Measurements from ENCODE around the gene VAV1. TPM values are rescaled to one million over a fixed set of nuclear protein-coding genes. Genes with fewer than 3 reads are reported as not detected.

The VAV1 gene
- total RNA-seq, 1 experiment from 2014 or later, result not detected

DNA sequence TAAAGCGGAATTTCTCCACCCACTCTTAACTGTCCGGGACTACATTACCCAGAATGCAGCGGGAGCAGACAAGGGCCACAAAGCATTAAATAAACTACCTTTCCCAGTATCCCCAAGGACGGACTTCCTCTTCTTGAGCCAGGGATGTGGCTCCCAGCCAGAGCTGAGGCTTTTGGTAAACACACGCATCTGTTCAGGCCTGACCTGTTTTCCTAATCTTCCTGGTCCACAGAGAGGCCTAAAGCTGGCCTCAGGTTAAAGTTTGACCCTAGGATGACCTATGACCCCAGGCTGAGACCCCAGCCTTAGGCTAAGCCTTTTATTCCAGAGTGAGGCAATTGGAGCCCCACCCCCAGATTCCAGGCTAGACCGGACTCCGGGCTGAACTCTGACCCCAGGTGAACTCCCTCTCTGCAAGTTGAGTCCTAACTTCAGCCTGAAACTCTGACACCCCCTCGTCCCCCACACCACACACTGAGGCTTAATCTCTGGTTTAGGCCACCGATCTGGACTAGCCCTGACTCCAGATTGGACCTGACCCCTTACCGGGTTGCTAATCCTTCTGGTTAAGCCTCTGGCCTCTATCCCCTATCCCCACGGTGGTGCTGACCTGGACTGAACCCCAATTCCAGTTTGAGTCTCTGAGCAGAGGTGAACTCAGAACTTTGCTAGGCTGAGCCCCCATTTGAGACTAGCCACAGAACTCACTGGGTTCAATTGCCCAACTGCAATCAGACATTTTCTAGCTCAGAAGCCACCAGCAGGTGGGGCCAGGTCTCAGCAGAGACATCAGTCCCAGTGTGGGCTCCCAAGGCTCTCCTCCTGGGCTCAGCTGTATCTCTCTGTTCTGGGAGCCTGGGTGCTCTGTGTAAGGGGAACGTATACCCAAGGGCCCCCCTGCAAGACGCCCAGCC, 34.4 kb upstream of the VAV1 start:
- no peaks in the 10 kb centered on the region for H3K9me3 Mint-ChIP-seq (ENCODE audit: unreplicated experiment)
- H3K27ac Mint-ChIP-seq (ENCODE audit: unreplicated experiment), result peak overlapping the region; percentile 99
- H3K4me1 Mint-ChIP-seq (ENCODE audit: low read depth, unreplicated experiment), result peaks cover 17% of the 10 kb centered on the region
- Histone ChIP-seq H3K9me3 (no peaks in the 10 kb centered on the region), H3K36me3 (ENCODE audit: control insufficient read depth, insufficient read depth, low read length) (peaks cover 5% of the 10 kb centered on the region), H3K27me3 (replicated peaks; ENCODE audit: control insufficient read depth, insufficient read depth, low read length) (no peaks in the 10 kb centered on the region), H3K4me1 (peaks cover 20% of the 10 kb centered on the region), H3K4me3 (ENCODE audit: low read depth, low read length) (peak overlapping the region; percentile 38)
- peak; percentile 85 to 88 for DNase-seq
- intact Hi-C loops (cut with micrococcal nuclease; ENCODE audit: unreplicated experiment), result loop anchor here (1.0 kb wide), 2 partner anchors 15 to 28 kb away; no protein-coding TSS in a partner anchor
- H3K27me3 Mint-ChIP-seq (ENCODE audit: insufficient read depth, unreplicated experiment), result no peaks in the 10 kb centered on the region
- CTCF ChIA-PET, result interaction anchor here (0.5 to 2.3 kb wide), 10 partner anchors 9 to 222 kb away, joined by 3 to 29 read pairs (median 4); partner anchors contain the start of genes SH2D3A and TNFSF9
- BruUV-seq (replicated peaks), result no TSS peak
- H3K36me3 Mint-ChIP-seq (ENCODE audit: insufficient read depth, unreplicated experiment), result peaks cover 58% of the 10 kb centered on the region
- POLR2A ChIA-PET, result interaction anchor here (0.6 to 1.9 kb wide), 4 partner anchors 11 to 151 kb away, joined by 3 to 27 read pairs (median 9); no protein-coding TSS in a partner anchor
- H3K4me3 Mint-ChIP-seq (ENCODE audit: unreplicated experiment), result peak overlapping the region; percentile 78
- TF ChIP-seq CTCF (IDR thresholded peaks at IDR 0.05; ENCODE audit: insufficient read depth in 1 of 2, low read depth in 1 of 2, low read length in 1 of 2, severe bottlenecking in 1 of 2, unreplicated experiment in 1 of 2), result peak; percentile 60 to 66

- DNase-seq, result no peak
- ChIA-PET POLR2A (interaction anchor here (0.6 to 1.9 kb wide), 3 partner anchors 14 to 152 kb away, joined by 11 to 27 read pairs (median 14); no protein-coding TSS in a partner anchor), CTCF (interaction anchor here (1.1 to 2.3 kb wide), 6 partner anchors 10 to 222 kb away, joined by 3 to 29 read pairs (median 5); partner anchors contain the start of genes SH2D3A and TNFSF9)
- TSS peak; percentile 58 for BruUV-seq (replicated peaks)
- peak overlapping the region; percentile 99 for H3K27ac Mint-ChIP-seq (ENCODE audit: unreplicated experiment)
- peak overlapping the region; percentile 38 for H3K4me3 ChIP-seq (ENCODE audit: low read depth, low read length)
- H3K9me3 ChIP-seq, result no peaks in the 10 kb centered on the region
- peaks cover 19% of the 10 kb centered on the region for H3K4me1 Mint-ChIP-seq (ENCODE audit: low read depth, unreplicated experiment)
- H3K36me3 ChIP-seq (ENCODE audit: control insufficient read depth, insufficient read depth, low read length), result peaks cover 10% of the 10 kb centered on the region
- H3K4me3 Mint-ChIP-seq (ENCODE audit: unreplicated experiment), result peak overlapping the region; percentile 78
- no peaks in the 10 kb centered on the region for H3K9me3 Mint-ChIP-seq (ENCODE audit: unreplicated experiment)
- intact Hi-C loops (cut with micrococcal nuclease; ENCODE audit: unreplicated experiment), result loop anchor here (1.0 kb wide), 2 partner anchors 14 to 27 kb away; no protein-coding TSS in a partner anchor
- no peaks in the 10 kb centered on the region for H3K27me3 ChIP-seq (replicated peaks; ENCODE audit: control insufficient read depth, insufficient read depth, low read length)
- peaks cover 66% of the 10 kb centered on the region for H3K36me3 Mint-ChIP-seq (ENCODE audit: insufficient read depth, unreplicated experiment)
- TF ChIP-seq CTCF (IDR thresholded peaks at IDR 0.05; ENCODE audit: insufficient read depth in 1 of 2, low read depth in 1 of 2, low read length in 1 of 2, severe bottlenecking in 1 of 2, unreplicated experiment in 1 of 2), result no peak
- no peaks in the 10 kb centered on the region for H3K27me3 Mint-ChIP-seq (ENCODE audit: insufficient read depth, unreplicated experiment)
- peaks cover 20% of the 10 kb centered on the region for H3K4me1 ChIP-seq
Measured at GRCh38 chr19:6738787-6739389, 33.6 kb upstream of the VAV1 start.

DNA sequence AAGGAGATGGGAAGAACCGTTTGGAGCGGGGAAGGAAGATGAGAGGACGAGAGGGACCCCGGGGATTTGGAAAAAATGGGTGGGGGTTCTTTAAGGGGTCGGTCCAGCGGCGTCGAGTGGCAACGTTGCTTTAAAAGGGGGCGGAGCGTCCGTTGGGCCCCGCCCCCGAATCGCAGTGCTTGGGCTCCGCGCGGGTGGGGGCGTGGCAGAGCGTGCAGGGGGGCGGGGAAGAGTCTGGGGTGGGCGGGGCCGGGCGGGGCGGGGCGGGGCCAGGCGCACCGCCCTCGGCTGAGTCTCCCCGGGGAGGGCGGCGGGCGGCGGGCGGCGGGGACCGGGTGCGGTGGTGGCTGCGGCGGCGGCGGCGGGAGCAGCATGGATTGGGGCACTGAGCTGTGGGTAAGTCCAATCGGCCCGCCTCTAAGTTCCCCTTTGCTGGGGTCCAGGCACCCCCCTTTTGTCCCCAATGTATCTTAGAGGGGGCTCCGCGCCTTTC, 33.1 kb upstream of the VAV1 start, which contains the start of gene TRIP10:
TRIP10 (plus strand) TSS at position 291 of the 493 bp plus-strand sequence; CDS start at position 373, 82 bp downstream.
- Mint-ChIP-seq H3K4me3 (ENCODE audit: unreplicated experiment) (peak within 1 kb of the TSS; percentile 78), H3K36me3 (ENCODE audit: insufficient read depth, unreplicated experiment) (peaks cover 72% of the 10 kb centered on the region), H3K9me3 (ENCODE audit: unreplicated experiment) (no peaks in the 10 kb centered on the region), H3K27me3 (ENCODE audit: insufficient read depth, unreplicated experiment) (no peaks in the 10 kb centered on the region), H3K27ac (ENCODE audit: unreplicated experiment) (peak within 1 kb of the TSS; percentile 99), H3K4me1 (ENCODE audit: low read depth, unreplicated experiment) (peaks cover 24% of the 10 kb centered on the region)
- peak within 1 kb of the TSS; percentile 95 for H3K4me3 ChIP-seq (ENCODE audit: low read depth, low read length)
- BruUV-seq (replicated peaks), result no TSS peak
- no peaks in the 10 kb centered on the region for H3K27me3 ChIP-seq (replicated peaks; ENCODE audit: control insufficient read depth, insufficient read depth, low read length)
- intact Hi-C loops (cut with micrococcal nuclease; ENCODE audit: unreplicated experiment), result no loop called here
- no peak for TF ChIP-seq CTCF (IDR thresholded peaks at IDR 0.05; ENCODE audit: insufficient read depth in 1 of 2, low read depth in 1 of 2, low read length in 1 of 2, severe bottlenecking in 1 of 2, unreplicated experiment in 1 of 2)
- H3K9me3 ChIP-seq, result no peaks in the 10 kb centered on the region
- CTCF ChIA-PET, result interaction anchor here (1.1 to 2.3 kb wide), 2 partner anchors 13 to 124 kb away, joined by 3 to 27 read pairs; no protein-coding TSS in a partner anchor
- peaks cover 10% of the 10 kb centered on the region for H3K36me3 ChIP-seq (ENCODE audit: control insufficient read depth, insufficient read depth, low read length)
- DNase-seq, result peak; percentile 76 to 81
- peaks cover 20% of the 10 kb centered on the region for H3K4me1 ChIP-seq
- POLR2A ChIA-PET, result interaction anchor here (1.0 kb wide), 1 partner anchor 13 kb away, joined by 11 read pairs; no protein-coding TSS in a partner anchor

Data from Caco-2 (cell line).